Measurements from ENCODE around the gene SRPX. TPM values are rescaled to one million over a fixed set of nuclear protein-coding genes. Genes with fewer than 3 reads are reported as not detected.

The SRPX gene
- total RNA-seq, 2 donors from 2014 or later = 54.5 to 65.9 TPM

GRCh38 chrX:38220024-38220414 is 652 bp downstream of the SRPX start:
- TF ChIP-seq CTCF (IDR thresholded peaks at IDR 0.05) = peak; percentile 16
- H3K27ac ChIP-seq = no peak overlapping the region
- no peaks in the 10 kb centered on the region for H3K9me3 ChIP-seq
- peaks cover 0 to 7% of the 10 kb centered on the region in 2 donors for H3K4me1 ChIP-seq (ENCODE audit: control insufficient read depth in 1 of 2, low read depth in 2 of 2)
- ATAC-seq (ENCODE audit: insufficient number of reproducible peaks, low FRiP score, low read depth) (no peak), DNase-seq (ENCODE audit: low spot score) (no peak)
- no peaks in the 10 kb centered on the region for H3K36me3 ChIP-seq
- H3K27me3 ChIP-seq (replicated peaks; ENCODE audit: insufficient read depth) = no peaks in the 10 kb centered on the region
- H3K4me3 ChIP-seq = peak overlapping the region; percentile 68

- no peaks in the 10 kb centered on the region for H3K36me3 ChIP-seq
- no peak for DNase-seq (ENCODE audit: low spot score)
- H3K27me3 ChIP-seq (replicated peaks; ENCODE audit: insufficient read depth) = no peaks in the 10 kb centered on the region
- no peak overlapping the region for H3K27ac ChIP-seq
- no peak for TF ChIP-seq CTCF (IDR thresholded peaks at IDR 0.05)
- ATAC-seq (ENCODE audit: insufficient number of reproducible peaks, low FRiP score, low read depth) = no peak
- H3K9me3 ChIP-seq = no peaks in the 10 kb centered on the region
- H3K4me1 ChIP-seq (ENCODE audit: control insufficient read depth in 1 of 2, low read depth in 2 of 2) = peaks cover 0 to 7% of the 10 kb centered on the region in 2 donors
- no peak overlapping the region for H3K4me3 ChIP-seq
These were observed 4.0 kb downstream of the SRPX start for GRCh38 chrX:38216642-38217041.

GRCh38 chrX:38214551-38215531 is 5.8 kb downstream of the SRPX start:
- TF ChIP-seq CTCF (IDR thresholded peaks at IDR 0.05) = no peak
- Histone ChIP-seq H3K9me3 (no peaks in the 10 kb centered on the region), H3K27me3 (replicated peaks; ENCODE audit: insufficient read depth) (no peaks in the 10 kb centered on the region), H3K4me1 (ENCODE audit: control insufficient read depth in 1 of 2, low read depth in 2 of 2) (peaks cover 0 to 6% of the 10 kb centered on the region in 2 donors), H3K27ac (no peak overlapping the region), H3K36me3 (no peaks in the 10 kb centered on the region), H3K4me3 (no peak overlapping the region)
- no peak for ATAC-seq (ENCODE audit: insufficient number of reproducible peaks, low FRiP score, low read depth)
- no peak for DNase-seq (ENCODE audit: low spot score)

GRCh38 chrX:38214044-38214443 is 6.6 kb downstream of the SRPX start:
- ATAC-seq (ENCODE audit: insufficient number of reproducible peaks, low FRiP score, low read depth) (no peak), DNase-seq (ENCODE audit: low spot score) (no peak)
- Histone ChIP-seq H3K9me3 (no peaks in the 10 kb centered on the region), H3K4me1 (ENCODE audit: control insufficient read depth in 1 of 2, low read depth in 2 of 2) (no peaks in the 10 kb centered on the region), H3K27ac (no peak overlapping the region), H3K4me3 (no peak overlapping the region), H3K36me3 (no peaks in the 10 kb centered on the region), H3K27me3 (replicated peaks; ENCODE audit: insufficient read depth) (no peaks in the 10 kb centered on the region)
- no peak for TF ChIP-seq CTCF (IDR thresholded peaks at IDR 0.05)

GRCh38 chrX:38211891-38212635 is 8.6 kb downstream of the SRPX start:
- H3K27ac ChIP-seq = no peak overlapping the region
- no peak for ATAC-seq (ENCODE audit: insufficient number of reproducible peaks, low FRiP score, low read depth)
- DNase-seq (ENCODE audit: low spot score) = no peak
- H3K4me1 ChIP-seq (ENCODE audit: control insufficient read depth in 1 of 2, low read depth in 2 of 2) = no peaks in the 10 kb centered on the region
- no peaks in the 10 kb centered on the region for H3K9me3 ChIP-seq
- H3K36me3 ChIP-seq = no peaks in the 10 kb centered on the region
- TF ChIP-seq CTCF (IDR thresholded peaks at IDR 0.05) = no peak
- H3K27me3 ChIP-seq (replicated peaks; ENCODE audit: insufficient read depth) = no peaks in the 10 kb centered on the region
- no peak overlapping the region for H3K4me3 ChIP-seq

Measured in thoracic aorta (tissue), 2 donors.